Endothelial cell of hepatic sinusoid (primary cell): ENCODE measurements around the gene IRX1.

Experiments
- in situ Hi-C: cut with HindIII; loops from 2 replicates; pipeline ENCODE4 v1.10.0; 2017; ENCODE audit warnings: low sequenced_read_pairs

The IRX1 gene

DNA sequence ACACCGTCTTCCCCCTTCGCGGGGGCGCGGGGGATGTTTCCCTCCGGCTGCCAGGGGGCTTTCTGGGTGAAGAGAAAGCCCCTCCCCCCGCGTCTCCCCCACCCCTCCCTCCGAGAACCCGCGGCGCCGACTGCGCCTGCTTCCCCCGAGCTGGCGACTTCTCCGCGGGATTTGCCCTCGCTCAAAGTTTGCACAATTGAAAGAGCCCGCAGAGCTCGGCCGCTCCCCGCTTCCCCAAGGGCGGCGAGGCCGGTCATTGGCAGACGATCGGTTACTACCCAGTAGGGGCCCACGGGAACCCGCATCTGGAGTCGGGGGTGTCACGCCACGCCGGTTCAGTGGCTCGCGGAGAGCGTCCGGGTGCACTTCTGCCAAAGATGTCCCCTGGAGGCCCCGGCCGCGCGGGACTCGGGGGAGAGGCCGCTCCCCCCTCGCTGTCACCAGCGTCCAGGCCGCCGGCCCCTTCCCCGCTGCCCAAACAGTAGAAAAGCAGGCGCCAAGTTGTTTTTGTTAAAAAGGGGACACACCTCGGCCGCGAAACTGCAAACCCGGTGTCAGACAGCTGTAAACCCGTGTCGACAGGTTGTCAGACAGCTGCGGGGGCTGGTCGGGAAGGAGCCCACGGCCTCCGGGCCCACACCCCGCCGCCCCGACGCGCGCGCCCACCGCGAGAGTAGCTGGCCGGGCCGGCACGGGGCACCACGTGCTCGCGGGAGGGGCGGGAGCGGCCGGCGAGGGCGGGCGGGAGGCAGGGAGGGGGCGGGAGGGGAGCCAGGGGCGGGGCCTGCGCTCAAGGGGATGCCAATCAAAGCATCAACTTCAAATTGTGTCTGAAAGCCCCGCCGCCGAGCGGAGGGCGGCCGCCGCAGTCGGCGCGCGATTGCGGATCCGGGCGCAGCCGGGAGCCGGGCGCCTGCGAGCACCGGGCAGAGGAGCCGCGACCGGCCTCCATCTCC, at the start of gene IRX1:
IRX1 (plus strand) TSS at position 827 of the 956 bp plus-strand sequence. CDS start 274 bp downstream, outside the sequence.
- in situ Hi-C loops, result no loop called here

DNA sequence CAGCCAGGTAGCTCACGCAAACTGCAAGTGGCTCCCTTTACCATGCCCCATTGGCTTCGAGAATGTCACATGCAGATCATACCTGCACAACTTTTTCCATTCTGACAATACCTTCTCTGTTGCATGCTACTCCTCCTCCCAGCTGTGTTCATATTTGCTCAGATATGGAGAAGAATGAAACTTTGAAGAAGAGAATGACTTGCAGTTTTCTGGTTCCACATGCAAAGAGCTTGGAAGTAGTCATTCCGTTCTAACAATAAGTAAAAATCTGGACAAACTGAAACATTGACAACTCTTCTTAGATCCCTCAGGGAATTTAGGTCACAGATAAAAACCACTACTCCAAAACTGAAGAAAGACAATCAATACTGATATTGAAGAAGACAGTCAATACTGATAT, 49.6 kb upstream of the IRX1 start:
- in situ Hi-C loops, result no loop called here

DNA sequence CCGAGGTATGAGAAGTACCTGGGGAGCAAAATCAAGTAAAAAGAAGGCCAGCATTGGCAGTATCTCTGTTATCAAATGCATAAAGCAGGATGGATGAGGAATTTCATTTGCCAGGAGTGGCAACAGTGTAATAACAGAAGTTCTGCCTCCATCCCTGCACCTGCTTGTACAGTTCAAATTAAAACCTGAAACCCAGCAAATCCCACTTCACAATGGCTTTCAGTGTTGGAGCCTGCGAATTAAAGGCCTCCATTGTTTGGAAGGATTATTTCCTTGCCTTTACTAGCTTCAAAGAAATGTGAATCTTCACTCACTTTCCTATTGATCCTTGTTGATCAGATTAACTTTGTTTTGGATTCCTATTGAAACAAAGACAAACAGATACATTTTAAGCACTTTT, 31.5 kb upstream of the IRX1 start:
- in situ Hi-C loops, result no loop called here

DNA sequence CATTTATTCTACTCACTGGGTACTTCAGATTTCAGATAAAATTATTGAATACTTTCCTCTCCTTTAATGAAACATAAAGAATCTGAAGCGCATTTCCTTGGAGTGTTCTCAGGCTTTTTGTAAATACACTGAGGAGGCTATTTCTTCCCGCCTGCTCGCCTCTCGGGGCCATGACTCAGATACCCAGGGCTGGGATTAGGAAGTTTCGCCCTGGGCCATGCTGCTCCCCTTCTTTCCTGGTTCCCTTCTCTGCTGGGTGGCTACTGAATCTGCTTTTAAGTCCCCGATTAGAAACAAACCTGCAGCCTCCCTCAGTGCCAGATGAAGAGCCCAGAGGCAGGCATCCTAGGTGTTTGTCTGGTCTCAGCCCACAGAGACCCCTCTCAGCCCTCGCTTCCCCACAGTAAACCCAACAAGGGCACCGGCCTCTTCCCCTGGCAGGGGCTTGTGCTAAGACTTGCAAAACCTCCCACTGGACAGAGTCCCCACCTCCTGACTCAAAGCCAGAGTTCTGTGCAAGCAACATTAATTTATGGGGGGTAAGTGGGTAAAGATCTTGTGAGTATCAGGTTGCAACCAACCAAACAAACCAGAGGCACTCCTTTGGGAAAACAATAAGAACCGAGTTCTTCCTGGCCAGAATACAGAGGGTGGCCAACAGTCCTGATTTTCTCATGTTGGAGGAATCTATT, 30.7 kb upstream of the IRX1 start:
- in situ Hi-C loops, result no loop called here

DNA sequence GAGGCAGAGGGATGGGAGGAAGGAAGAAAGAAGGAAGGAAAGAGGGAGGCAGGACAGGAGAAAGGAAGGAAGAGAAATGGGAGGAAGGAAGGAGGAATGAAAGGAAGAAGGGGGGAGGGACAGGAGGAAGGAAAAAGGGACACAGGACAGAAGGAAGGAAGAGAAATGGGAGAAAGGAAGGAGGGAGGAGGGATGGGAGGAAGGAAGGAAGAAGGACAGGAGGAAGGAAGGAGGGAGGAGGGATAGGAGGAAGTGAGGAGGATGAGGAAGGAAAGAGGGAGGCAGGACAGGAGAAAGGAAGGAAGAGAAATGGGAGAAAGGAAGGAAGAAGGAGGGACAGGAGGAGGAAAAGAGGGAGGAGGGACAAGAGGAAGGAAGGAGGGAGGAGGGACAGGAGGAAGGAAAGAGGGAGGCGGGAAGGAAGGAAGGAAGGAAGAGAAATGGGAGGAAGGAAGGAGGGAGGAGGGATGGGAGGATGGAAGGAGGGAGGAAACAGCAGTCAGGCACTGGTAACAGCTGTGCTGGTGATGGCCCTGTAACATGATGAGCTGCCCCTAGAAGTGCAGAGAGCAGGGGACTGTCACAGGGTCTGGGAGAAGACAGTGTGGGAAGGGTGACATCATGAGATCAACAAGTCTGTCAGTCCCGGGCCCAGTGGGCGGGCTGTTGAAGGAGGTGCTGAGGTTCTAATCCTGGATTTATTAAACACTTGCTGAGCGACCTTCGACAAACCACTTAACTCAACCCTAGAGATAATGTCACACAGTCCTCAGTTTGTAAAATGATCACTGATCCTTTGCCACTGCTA, 10.7 kb upstream of the IRX1 start:
- in situ Hi-C loops, result no loop called here

DNA sequence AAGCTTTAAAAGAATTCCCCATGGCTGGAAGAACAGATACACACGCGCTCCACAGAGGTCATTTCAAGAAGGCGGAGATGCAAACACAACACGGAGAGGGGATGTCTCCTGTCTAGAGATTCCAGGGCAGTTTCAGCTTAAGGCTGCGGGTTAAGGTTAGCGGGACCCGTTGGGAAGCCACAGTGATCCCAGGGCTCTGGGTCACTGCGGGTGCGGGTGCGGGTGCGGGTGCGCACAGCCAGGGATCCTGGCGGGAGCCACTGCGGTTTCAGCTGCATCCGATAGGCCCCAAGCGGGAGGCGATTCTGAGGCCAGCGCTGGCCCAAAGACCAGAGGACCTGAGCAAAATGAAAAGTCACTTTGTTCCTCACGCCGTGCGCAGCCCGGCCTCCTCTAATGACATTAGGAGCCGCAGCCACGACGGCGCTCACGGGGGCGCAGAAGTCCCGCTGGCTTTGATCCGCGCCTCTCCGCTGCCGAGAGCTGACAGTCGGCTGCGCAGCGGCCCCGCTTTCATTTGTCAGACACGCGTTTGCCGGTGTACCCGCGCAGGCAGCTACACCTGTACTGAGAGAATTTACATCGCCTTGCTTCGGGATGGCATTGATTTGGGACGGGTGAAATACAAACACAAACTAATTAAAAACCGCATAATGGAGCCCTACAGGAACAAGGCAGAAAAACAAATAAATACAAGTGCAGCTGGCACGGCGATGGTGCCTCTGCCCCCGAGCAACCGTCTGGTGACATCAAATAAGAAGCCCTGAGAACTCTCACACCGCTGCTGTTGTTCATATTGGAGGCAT, 5.3 kb upstream of the IRX1 start:
- in situ Hi-C loops, result no loop called here

DNA sequence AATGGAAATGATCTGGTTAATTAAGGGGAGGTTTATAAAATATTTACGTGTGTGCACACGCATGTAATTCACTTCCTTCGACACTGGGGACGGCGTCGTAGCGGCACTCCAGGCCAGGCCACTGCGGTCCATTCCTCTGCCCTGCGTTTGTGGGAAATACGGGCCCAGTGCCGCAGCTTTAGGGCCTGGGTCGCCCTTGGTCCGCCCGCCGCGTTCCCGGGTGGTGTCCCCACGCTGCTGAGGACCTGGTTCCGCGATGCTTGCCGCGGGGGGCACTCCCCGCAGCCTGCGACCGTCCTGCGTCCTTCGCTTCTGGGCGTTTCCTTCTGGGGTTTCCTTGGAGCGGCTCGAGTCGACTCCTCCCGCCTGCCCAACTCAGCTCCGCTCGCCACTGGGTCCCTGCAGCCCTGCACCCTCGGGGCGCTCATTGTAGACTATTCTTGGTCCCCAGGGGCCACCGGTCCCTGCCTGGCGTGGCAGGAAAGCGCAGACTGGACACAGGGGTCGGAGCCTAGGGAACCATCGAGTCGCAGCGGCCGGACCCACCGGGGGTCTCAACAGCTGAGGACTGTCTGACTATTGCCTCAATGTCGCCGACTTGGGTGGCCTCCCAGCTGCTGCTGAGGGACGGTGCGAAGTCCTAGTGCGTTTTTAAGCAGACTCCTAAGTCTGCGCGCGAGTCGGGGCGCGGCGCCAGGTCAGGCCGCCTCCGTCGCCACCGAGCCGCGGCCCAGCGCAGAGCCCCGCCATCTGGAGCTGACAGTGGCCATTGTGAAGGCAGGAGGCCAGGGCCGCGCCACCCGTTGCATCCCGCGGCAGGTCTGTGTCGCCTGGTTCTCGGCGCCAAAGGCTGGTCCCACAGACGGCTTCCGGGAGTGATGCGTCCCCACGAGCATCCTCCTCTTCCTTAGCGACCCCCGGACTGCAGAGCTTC, 4.4 kb upstream of the IRX1 start:
- in situ Hi-C loops, result no loop called here

DNA sequence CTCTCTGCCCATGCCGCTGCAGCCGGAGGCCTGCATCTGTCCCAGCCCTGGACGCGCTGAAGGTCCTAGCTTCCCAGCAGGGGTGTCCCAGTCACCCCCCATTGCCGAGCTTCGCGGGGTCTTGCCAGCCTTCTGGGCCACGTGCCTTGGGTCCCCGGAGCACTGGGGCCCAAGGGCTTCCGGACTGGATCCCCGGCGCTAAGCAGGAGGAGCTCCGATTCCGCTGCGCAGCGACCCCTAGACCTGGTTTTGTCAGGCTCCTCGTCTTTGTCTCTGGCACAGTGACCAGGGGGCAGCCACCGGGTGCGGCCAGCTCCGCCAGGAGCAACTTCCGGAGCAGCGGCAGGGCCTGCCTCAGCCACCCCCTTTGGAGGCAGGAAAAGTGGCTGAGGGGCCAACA, 3.3 kb upstream of the IRX1 start:
- in situ Hi-C loops, result no loop called here

DNA sequence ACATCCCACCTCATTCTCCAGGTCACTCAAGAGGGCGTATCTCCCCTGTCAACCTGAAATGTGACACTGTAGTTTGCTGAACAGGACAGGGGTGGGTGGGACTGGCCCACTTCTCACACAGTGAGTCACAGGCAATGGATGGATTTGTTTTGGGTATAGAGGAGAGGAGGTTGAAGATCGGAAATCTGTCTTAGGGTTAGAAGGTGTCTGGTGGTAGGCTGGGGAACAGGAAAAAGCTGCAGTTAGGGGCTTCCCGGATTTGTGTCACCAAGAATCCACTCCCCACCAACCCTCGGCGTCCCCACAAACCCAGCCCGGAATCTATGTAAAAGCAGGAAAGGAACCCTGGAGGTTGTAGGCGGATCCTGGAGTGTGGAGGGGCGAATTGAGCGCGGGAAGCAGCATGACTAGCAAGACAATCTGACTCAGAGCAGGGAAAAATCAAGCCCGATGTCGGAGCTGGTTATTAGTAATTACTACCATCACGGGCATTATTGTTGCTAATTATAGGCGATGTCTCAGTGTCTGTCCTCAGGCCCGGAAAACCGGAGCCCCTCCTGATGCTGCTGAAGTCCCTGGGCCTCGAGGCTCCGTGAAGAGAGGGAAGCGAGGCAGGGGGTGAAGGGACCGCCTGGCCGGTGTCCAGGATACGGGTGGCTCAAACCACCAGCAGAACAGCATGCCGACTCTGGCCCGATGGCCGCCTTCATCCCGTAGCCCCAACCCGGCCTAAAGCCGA, 1.7 kb upstream of the IRX1 start:
- in situ Hi-C loops, result no loop called here

DNA sequence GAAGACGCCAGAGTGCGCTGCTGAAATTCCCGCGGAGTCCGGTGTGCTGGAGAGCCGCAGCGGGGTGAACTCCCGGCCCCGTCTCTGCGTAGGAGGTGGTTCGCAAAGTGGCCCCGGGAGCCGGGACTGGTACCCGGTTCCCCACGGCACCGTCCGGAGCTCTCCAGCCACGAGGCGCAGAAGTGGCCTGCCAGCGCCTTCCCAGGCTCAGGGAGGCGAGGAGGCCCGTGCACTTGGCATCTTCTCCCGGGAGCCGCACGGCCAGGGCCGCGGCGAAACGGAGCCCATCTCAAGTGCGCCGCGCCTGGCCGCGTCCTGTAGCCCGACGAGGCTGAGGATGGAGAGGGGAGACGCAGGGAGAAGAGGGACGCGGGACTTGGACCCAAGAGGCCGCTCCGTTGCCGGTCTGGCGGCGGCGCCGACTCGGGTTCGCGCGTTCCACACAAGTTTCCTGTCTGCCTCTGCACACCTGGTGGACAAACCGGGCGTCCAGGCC, 1.1 kb upstream of the IRX1 start:
- in situ Hi-C loops, result no loop called here

DNA sequence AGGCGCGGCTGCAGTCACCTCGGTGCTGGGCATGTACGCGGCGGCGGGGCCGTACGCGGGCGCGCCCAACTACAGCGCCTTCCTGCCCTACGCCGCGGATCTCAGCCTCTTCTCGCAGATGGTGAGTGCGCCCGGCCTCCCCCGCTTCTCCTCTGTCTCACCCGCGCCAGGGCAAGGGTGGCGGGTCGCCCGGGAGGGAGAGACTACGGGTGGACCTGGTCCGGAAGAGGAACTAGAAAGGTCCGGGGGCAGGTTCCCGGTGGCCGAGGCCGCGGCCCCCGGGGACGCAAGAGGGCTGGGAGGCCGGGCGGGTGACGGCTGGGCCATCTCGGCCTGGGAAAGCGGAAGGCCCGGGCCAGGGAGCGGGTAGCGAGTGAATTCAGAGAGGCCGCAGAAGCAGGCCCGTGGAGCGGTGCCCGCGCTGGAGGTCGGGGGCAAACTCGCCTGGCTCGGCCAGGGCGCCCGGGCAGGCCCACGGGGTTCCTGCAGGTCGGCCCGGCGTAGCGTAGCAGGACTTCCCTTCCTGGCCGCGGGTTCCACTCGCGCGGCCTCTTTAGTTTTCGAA, 711 bp downstream of the IRX1 start:
- in situ Hi-C loops, result no loop called here

DNA sequence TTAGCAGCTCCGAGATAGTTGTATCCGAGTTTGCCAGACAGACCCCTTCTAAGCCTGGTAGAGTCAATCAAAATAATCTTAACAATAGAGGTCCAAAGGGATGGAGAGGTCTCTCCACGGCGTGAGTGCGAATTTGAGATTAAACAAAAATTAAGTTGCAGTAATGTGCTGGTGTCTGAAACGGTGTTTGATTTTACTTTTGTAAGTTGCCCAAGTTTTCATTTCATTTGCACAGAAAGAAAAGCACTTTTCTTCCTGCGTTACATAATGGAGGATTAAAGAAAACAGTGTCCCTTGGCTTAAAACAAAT, 1.2 kb downstream of the IRX1 start:
- in situ Hi-C loops, result no loop called here

DNA sequence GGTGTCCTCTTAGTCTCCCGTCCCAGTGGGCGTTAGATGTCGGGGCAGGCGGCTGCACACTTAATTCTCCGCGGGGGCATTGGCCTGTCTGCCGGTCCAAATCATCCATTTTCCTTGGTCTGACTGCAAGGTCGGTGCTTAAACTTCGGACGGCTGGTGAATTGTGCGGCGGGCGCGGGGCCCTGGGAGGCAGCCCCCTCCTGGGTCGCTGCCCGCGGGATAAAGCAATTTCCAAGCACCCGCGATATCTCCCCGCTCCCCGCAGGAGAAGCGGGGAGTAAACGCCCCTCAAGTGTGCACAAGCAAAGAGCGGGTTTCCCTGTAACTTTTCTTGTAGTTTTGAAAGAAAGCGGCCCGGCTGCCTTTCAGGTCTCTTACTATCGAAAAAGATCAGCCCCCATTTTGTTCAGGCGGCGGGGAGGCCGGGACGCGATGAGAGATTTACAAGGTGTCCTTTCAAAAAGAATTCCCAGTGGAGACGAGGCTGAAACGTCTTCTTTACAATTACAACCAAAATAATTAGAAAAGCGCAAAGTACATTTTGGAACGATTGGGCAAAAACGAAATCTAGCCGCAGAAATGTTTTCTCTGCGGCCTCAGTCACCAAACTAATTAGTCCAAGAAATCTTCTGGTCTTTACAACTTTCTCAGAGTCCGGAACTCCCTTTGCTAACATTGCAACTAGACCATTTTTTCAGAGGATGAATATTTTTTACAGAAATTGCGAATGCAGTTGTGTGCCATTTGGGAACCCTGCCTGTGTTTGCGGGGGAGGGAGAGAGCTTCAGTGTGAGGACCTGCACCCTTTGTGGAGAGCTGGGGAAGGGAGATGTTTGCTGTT, 1.8 kb downstream of the IRX1 start:
- in situ Hi-C loops, result no loop called here

DNA sequence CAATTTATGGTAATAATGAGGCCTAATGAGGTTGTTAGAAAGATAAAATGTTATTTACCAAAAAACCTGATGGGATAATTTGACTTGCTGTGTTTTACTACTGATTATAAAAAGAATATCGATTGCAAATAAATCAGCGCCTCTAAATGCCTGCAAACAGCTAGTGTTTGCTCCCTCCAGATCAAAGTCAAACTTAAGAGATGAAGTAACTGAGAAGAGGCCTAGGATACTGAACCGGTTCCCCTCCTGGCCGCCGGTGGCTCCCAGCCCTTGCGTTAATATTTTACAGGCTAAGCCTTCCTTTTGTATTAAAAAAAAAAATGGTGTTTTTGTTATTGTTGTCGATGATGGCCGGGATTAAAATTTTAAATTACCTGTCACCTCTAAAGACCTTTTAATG, 2.6 kb downstream of the IRX1 start:
- in situ Hi-C loops, result no loop called here

DNA sequence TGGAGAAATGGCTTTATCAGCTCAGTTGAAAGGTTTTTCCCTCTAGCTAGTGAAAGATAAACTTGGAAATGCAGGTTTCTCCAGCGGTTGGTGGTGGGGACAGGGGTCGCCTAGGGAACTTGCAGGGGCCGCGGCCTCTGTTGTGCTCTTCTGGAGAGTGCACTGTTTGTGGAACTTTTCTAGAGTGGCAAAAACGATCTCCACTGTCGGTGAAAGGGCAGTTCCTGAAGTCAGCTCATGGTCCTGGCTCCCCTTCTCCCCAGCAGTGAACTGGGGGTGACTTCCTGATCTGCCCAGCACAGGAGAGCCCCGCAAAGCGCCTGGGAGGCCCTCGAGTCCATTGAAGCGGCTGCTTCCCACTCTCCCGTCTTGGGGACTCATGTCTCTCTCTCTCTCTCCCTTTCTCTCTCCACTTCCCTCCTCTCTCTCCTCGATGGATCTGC, 3.2 kb downstream of the IRX1 start:
- in situ Hi-C loops, result no loop called here

DNA sequence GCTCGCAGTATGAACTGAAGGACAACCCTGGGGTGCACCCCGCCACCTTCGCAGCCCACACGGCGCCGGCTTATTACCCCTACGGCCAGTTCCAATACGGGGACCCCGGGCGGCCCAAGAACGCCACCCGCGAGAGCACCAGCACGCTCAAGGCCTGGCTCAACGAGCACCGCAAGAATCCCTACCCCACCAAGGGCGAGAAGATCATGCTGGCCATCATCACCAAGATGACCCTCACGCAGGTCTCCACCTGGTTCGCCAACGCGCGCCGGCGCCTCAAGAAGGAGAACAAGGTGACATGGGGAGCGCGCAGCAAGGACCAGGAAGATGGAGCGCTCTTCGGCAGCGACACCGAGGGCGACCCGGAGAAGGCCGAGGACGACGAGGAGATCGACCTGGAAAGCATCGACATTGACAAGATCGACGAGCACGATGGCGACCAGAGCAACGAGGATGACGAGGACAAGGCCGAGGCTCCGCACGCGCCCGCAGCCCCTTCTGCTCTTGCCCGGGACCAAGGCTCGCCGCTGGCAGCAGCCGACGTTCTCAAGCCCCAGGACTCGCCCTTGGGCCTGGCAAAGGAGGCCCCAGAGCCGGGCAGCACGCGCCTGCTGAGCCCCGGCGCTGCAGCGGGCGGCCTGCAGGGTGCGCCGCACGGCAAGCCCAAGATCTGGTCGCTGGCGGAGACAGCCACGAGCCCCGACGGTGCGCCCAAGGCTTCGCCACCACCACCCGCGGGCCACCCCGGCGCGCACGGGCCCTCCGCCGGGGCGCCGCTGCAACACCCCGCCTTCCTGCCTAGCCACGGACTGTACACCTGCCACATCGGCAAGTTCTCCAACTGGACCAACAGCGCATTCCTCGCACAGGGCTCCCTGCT, 3.8 kb downstream of the IRX1 start:
- in situ Hi-C loops, result no loop called here
